Endothelial cell of umbilical vein (primary cell): ENCODE results near the gene CLTCL1. TPM values are rescaled to one million over a fixed set of nuclear protein-coding genes. Genes with fewer than 3 reads are reported as not detected.

Source experiments
- BruUV-seq: library from RNA; stranded (reverse); fragments of 400-500 nt; replicated peaks from 2 replicates; lab custom pipeline; 2021; lab: Mats Ljungman, UMichigan
- CTCF ChIA-PET: fragments of 300-600, 350-600 bp; sonication (Branson Sonifier 250); formaldehyde crosslinking; loops from one replicate; lab custom pipeline; 2021; ENCODE audit warnings: antibody characterized with exemption, inconsistent platforms; lab: Charles Lee
- POLR2A ChIA-PET: fragments of 300-600, 350-600 bp; sonication (Branson Sonifier 250); formaldehyde crosslinking; loops from one replicate; lab custom pipeline; 2021; ENCODE audit warnings: antibody characterized with exemption, inconsistent platforms; lab: Charles Lee
- DNase-seq: peaks from one replicate; pipeline ENCODE4 v3.0.0-alpha.2; 2011; ENCODE audit warnings: low read depth, low spot score
- FAIRE-seq: peaks from 2 replicates; lab custom pipeline; 2011; peaks lifted over from hg19 to GRCh38; lab: Jason Lieb, UNC
- H2AFZ ChIP-seq: 2 replicates; pipeline ENCODE4 v1.6.0; 2012; ENCODE audit warnings: low read depth, low read length, control low read depth, inconsistent platforms
- H3K27ac ChIP-seq: 2 replicates; pipeline ENCODE4 v1.5.1; 2011; ENCODE audit warnings: low read depth, mild to moderate bottlenecking, control low read depth, low read length, moderate library complexity; ENCODE audit not compliant: insufficient read depth
- H3K27me3 ChIP-seq, 2 experiments: 2 replicates each; pipeline versions ENCODE4 v1.6.0 to v1.6.1; 2011; ENCODE audit warnings: low read length in 2 of 2, mixed read lengths in 1 of 2; ENCODE audit not compliant: control insufficient read depth in 2 of 2, insufficient read depth in 2 of 2
- H3K36me3 ChIP-seq, 2 experiments: 2 replicates in 1 of 2; 3 replicates in 1 of 2; pipeline ENCODE4 v1.5.1; 2011; ENCODE audit warnings: low read length in 2 of 2, mild to moderate bottlenecking in 1 of 2, moderate library complexity in 1 of 2; ENCODE audit not compliant: control insufficient read depth in 2 of 2, insufficient read depth in 2 of 2; ENCODE audit errors: extremely low read depth in 1 of 2
- H3K4me1 ChIP-seq: 3 replicates; pipeline ENCODE4 v1.5.1; 2011; ENCODE audit warnings: mild to moderate bottlenecking, low read length; ENCODE audit not compliant: control insufficient read depth, insufficient read depth; ENCODE audit errors: extremely low read depth
- H3K4me2 ChIP-seq: 2 replicates; pipeline ENCODE4 v1.6.1; 2011; ENCODE audit warnings: low read length, control low read depth, mixed read lengths; ENCODE audit not compliant: insufficient read depth
- H3K4me3 ChIP-seq, 3 experiments: fragments of 200-600 bp in 1 of 3; sonication (generic), shearing (Covaris generic) in 1 of 3; replicated peaks in 1 of 3; 2 replicates each; pipeline ENCODE4 v1.5.1; 2011 to 2016; ENCODE audit warnings: control low read depth in 3 of 3, low read length in 3 of 3, mild to moderate bottlenecking in 2 of 3, inconsistent platforms in 1 of 3, low read depth in 1 of 3, moderate library complexity in 1 of 3; ENCODE audit not compliant: insufficient read depth in 1 of 3
- H3K79me2 ChIP-seq: 2 replicates; pipeline ENCODE4 v1.6.0; 2012; ENCODE audit warnings: low read length, inconsistent platforms; ENCODE audit not compliant: control insufficient read depth, insufficient read depth
- H3K9ac ChIP-seq: replicated peaks from 2 replicates; pipeline ENCODE3; 2011; ENCODE audit warnings: low read length, control low read depth; ENCODE audit not compliant: insufficient read depth; ENCODE audit errors: extremely low read depth
- H3K9me1 ChIP-seq: replicated peaks from 3 replicates; pipeline ENCODE4 v1.6.0; 2011; ENCODE audit warnings: mild to moderate bottlenecking, low read length; ENCODE audit not compliant: control insufficient read depth, insufficient read depth; ENCODE audit errors: extremely low read depth
- H3K9me3 ChIP-seq: replicated peaks from 2 replicates; pipeline ENCODE4 v1.5.1; 2012; ENCODE audit warnings: low read length, inconsistent platforms; ENCODE audit not compliant: control insufficient read depth, insufficient read depth
- H4K20me1 ChIP-seq: replicated peaks from 2 replicates; pipeline ENCODE3; 2011; ENCODE audit warnings: mild to moderate bottlenecking, low read length; ENCODE audit not compliant: control insufficient read depth, insufficient read depth; ENCODE audit errors: extremely low read depth
- EZH2 ChIP-seq: IDR thresholded peaks from 2 replicates; pipeline ENCODE4 v1.6.1; 2012; ENCODE audit warnings: borderline replicate concordance, low read depth, mild to moderate bottlenecking, moderate library complexity, low read length, inconsistent platforms; ENCODE audit not compliant: severe bottlenecking
- FOS ChIP-seq: IDR thresholded peaks from 2 replicates; pipeline ENCODE4 v1.6.1; 2011; ENCODE audit warnings: mild to moderate bottlenecking, low read length, moderate library complexity, borderline replicate concordance; ENCODE audit not compliant: insufficient read depth
- GATA2 ChIP-seq: IDR thresholded peaks from 2 replicates; pipeline ENCODE4 v1.7.0; 2011; ENCODE audit warnings: low read depth, mild to moderate bottlenecking, moderate library complexity, mixed read lengths, low read length; ENCODE audit not compliant: insufficient read length, insufficient read depth
- JUN ChIP-seq: IDR thresholded peaks from 2 replicates; pipeline ENCODE4 v1.6.1; 2011; ENCODE audit warnings: borderline replicate concordance, low read depth; ENCODE audit not compliant: insufficient read length, insufficient read depth
- MYC ChIP-seq: IDR thresholded peaks from one replicate; pipeline ENCODE4 v1.6.1; 2011; ENCODE audit warnings: mild to moderate bottlenecking, low read depth, low read length
- POLR2A ChIP-seq: IDR thresholded peaks from 2 replicates; pipeline ENCODE4 v1.6.1; 2012; ENCODE audit warnings: low read depth, mild to moderate bottlenecking, control low read depth, low read length
- POLR2AphosphoS5 ChIP-seq: IDR thresholded peaks from 2 replicates; pipeline ENCODE4 v1.6.1; 2012; ENCODE audit warnings: low read depth, mild to moderate bottlenecking, control low read depth, low read length, moderate library complexity; ENCODE audit not compliant: insufficient read depth
- dilution Hi-C: fragments of 300-500 bp; cut with MboI; formaldehyde crosslinking; loops from one replicate; pipeline ENCODE4 v1.15.0; 2019; ENCODE audit warnings: low sequenced_read_pairs; ENCODE audit not compliant: extremely low pct_ligation_motif_present
- intact Hi-C: fragments of 100-400 bp; cut with micrococcal nuclease; formaldehyde crosslinking; loops from one replicate; pipeline ENCODE4 v1.10.0; 2022
- polyA plus RNA-seq, 4 experiments: library from polyadenylated mRNA; depleted of rRNA in 3 of 4; stranded (reverse) in 3 of 4; unstranded in 1 of 4; fragments of >200 nt; gene quantifications; 2 replicates each; pipeline versions ENCODE4 v1.2.1 to v1.2.3, GENCODE V29; 2011 to 2012; ENCODE audit warnings: missing spikeins in 1 of 4
- total RNA-seq: library from RNA; stranded (reverse); gene quantifications from 2 replicates; pipeline ENCODE4 v1.2.3, GENCODE V29; 2021
- TF ChIP-seq, protein P1 (sequence below): IDR thresholded peaks from 2 replicates; pipeline ENCODE4 v1.6.1; 2011; ENCODE audit not compliant: insufficient read depth, insufficient read length
- TF ChIP-seq, protein P2 (sequence below), 2 donors: IDR thresholded peaks; 1 replicate in 1 of 2; 2 replicates in 1 of 2; pipeline ENCODE4 v1.5.1; 2011; ENCODE audit warnings: low read length in 2 of 2, mild to moderate bottlenecking in 2 of 2, moderate library complexity in 2 of 2, control low read depth in 1 of 2, inconsistent platforms in 1 of 2, low read depth in 1 of 2; ENCODE audit not compliant: insufficient read depth in 1 of 2; ENCODE audit errors: extremely low read depth in 1 of 2

The CLTCL1 gene
- total and polyA plus RNA-seq, 2 donors (not counting 3 experiments of a cell fraction or from before 2014, with no cell fraction given): 5.0 to 6.2 TPM

DNA sequence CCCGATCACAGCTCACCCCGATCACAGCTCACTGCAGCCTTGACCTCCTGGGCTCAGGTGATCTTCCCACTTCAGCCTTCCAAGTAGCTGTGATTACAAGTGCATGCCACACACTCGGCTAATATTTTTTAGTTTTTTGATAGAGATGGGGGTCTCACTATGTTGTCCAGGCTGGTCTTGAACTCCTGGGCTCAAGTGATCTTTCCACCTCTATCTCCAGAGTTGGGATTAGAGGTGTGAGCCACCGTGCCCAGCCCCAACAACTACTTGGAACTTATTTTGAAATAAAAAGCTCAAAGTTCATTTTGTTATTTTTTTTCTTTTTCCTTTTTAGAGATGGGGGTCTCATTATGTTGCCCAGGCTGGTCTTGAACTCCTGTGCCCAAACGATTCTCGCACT is 85.2 kb downstream of the CLTCL1 start:
- no peak for DNase-seq
- ChIA-PET POLR2A (no interaction called here), CTCF (interaction anchor here (1.9 kb wide), 1 partner anchor 27 kb away, joined by 6 read pairs; the partner anchor contains the start of gene SLC25A1)
- Histone ChIP-seq H2AFZ (no peak overlapping the region), H3K9me3 (no peaks in the 10 kb centered on the region), H3K4me2 (no peak overlapping the region), H3K36me3 (peaks cover 0 to 7% of the 10 kb centered on the region in 2 experiments), H3K9ac (no peak overlapping the region), H3K27me3 (no peaks in the 10 kb centered on the region), H3K4me3 (no peak overlapping the region), H4K20me1 (no peaks in the 10 kb centered on the region), H3K4me1 (no peaks in the 10 kb centered on the region), H3K79me2 (no peaks in the 10 kb centered on the region), H3K9me1 (no peaks in the 10 kb centered on the region), H3K27ac (no peak overlapping the region)
- FAIRE-seq: no peak
- intact Hi-C loops (no loop called here), dilution Hi-C loops (no loop called here)
- TF ChIP-seq POLR2AphosphoS5 (no peak), MYC (no peak), POLR2A (no peak), GATA2 (no peak)
- BruUV-seq: no TSS peak

DNA sequence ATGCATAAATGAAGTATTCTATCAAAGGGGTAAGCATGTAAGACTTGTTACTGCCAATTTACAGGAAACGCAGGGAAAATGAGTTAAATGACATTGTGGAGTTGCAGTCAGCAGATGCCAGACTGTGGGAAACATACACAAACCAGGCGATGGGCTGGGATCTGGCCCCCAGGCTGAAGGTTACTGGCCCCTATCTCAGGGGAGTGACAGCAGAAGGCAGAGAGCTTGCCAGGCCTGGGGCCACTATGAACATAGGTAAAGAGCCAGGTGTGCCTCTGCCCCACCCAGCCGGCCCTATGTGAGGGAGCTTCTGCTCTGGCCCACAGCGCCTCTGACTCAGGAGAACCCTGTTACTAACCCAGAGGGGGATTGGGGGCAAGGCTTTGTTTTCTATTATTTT is 86.9 kb downstream of the CLTCL1 start:
- no peaks in the 10 kb centered on the region for H3K9me3 ChIP-seq
- no peak for TF ChIP-seq EZH2
- no peak for TF ChIP-seq JUN
- TF ChIP-seq, protein P1, sequence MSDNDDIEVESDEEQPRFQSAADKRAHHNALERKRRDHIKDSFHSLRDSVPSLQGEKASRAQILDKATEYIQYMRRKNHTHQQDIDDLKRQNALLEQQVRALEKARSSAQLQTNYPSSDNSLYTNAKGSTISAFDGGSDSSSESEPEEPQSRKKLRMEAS: no peak
- no peak for TF ChIP-seq POLR2A
- no peak for TF ChIP-seq MYC
- TF ChIP-seq, protein P2, sequence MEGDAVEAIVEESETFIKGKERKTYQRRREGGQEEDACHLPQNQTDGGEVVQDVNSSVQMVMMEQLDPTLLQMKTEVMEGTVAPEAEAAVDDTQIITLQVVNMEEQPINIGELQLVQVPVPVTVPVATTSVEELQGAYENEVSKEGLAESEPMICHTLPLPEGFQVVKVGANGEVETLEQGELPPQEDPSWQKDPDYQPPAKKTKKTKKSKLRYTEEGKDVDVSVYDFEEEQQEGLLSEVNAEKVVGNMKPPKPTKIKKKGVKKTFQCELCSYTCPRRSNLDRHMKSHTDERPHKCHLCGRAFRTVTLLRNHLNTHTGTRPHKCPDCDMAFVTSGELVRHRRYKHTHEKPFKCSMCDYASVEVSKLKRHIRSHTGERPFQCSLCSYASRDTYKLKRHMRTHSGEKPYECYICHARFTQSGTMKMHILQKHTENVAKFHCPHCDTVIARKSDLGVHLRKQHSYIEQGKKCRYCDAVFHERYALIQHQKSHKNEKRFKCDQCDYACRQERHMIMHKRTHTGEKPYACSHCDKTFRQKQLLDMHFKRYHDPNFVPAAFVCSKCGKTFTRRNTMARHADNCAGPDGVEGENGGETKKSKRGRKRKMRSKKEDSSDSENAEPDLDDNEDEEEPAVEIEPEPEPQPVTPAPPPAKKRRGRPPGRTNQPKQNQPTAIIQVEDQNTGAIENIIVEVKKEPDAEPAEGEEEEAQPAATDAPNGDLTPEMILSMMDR (IDR thresholded peaks at IDR 0.05; ENCODE audit: extremely low read depth in 1 of 2, insufficient read depth in 1 of 2, low read depth in 1 of 2, low read length in 2 of 2): no peak
- no peak for TF ChIP-seq POLR2AphosphoS5
- no peak for TF ChIP-seq FOS
- TF ChIP-seq GATA2: no peak
- no TSS peak for BruUV-seq
- H3K79me2 ChIP-seq: no peaks in the 10 kb centered on the region
- no peak overlapping the region for H3K4me2 ChIP-seq
- H2AFZ ChIP-seq: no peak overlapping the region
- no peaks in the 10 kb centered on the region for H4K20me1 ChIP-seq
- intact Hi-C loops: no loop called here
- H3K9me1 ChIP-seq: no peaks in the 10 kb centered on the region
- ChIA-PET CTCF (interaction anchor here (0.9 to 1.9 kb wide), 2 partner anchors 14 to 26 kb away, joined by 3 to 6 read pairs; partner anchors contain the start of gene SLC25A1), POLR2A (no interaction called here)
- H3K4me3 ChIP-seq: no peak overlapping the region
- H3K27ac ChIP-seq: no peak overlapping the region
- dilution Hi-C loops: no loop called here
- no peak for DNase-seq
- no peak overlapping the region for H3K9ac ChIP-seq
- H3K4me1 ChIP-seq: no peaks in the 10 kb centered on the region
- no peaks in the 10 kb centered on the region for H3K27me3 ChIP-seq
- no peak for FAIRE-seq
- H3K36me3 ChIP-seq: peaks cover 0 to 2% of the 10 kb centered on the region in 2 experiments
